ENCODE data around the gene MBD6.
"Not testable (repeated sequence)": the region's sequence is repeated elsewhere in the genome, so short reads cannot be mapped to it uniquely, and the experiment has no call there.

MBD6 gene

GRCh38 chr12:57487597-57488401 is 34.8 kb upstream of the MBD6 start, which contains the start of gene MARS1:
Gene MARS1 (plus strand): TSS chr12:57488068. CDS start chr12:57488091, 23 bp downstream.
- in situ Hi-C loops (cut with MboI; ENCODE audit: low pct_unique_long_range_greater_than_20kb, low sequenced_read_pairs), result no loop called here
- DNase-seq, result peak; percentile 98

- in situ Hi-C loops (cut with MboI; ENCODE audit: low pct_unique_long_range_greater_than_20kb, low sequenced_read_pairs), result no loop called here
- DNase-seq, result no peak
These were observed 34.0 kb upstream of the MBD6 start for GRCh38 chr12:57488402-57489156.

- DNase-seq, result no peak
These were observed 33.4 kb upstream of the MBD6 start for GRCh38 chr12:57489157-57489641.

GRCh38 chr12:57490126-57490525 is 32.5 kb upstream of the MBD6 start:
- in situ Hi-C loops (cut with MboI; ENCODE audit: low pct_unique_long_range_greater_than_20kb, low sequenced_read_pairs), result no loop called here
- no peak for DNase-seq

More at GRCh38 chr12:57489157-57489641, 33.4 kb upstream of the MBD6 start:
- in situ Hi-C loops (cut with MboI; ENCODE audit: low pct_unique_long_range_greater_than_20kb, low sequenced_read_pairs), result no loop called here

GRCh38 chr12:57491393-57492280 is 31.0 kb upstream of the MBD6 start:
- in situ Hi-C loops (cut with MboI; ENCODE audit: low pct_unique_long_range_greater_than_20kb, low sequenced_read_pairs), result no loop called here
- DNase-seq, result peak; percentile 52

GRCh38 chr12:57495051-57495701 is 27.4 kb upstream of the MBD6 start:
- DNase-seq; in situ Hi-C loops (cut with MboI; ENCODE audit: low pct_unique_long_range_greater_than_20kb, low sequenced_read_pairs): not testable (repeated sequence)

- in situ Hi-C loops (cut with MboI; ENCODE audit: low pct_unique_long_range_greater_than_20kb, low sequenced_read_pairs), result no loop called here
- DNase-seq, result no peak
These were observed 25.8 kb upstream of the MBD6 start for GRCh38 chr12:57496822-57497221.

GRCh38 chr12:57497223-57498131 is 25.1 kb upstream of the MBD6 start:
- no peak for DNase-seq
- in situ Hi-C loops (cut with MboI; ENCODE audit: low pct_unique_long_range_greater_than_20kb, low sequenced_read_pairs), result no loop called here

- in situ Hi-C loops (cut with MboI; ENCODE audit: low pct_unique_long_range_greater_than_20kb, low sequenced_read_pairs), result no loop called here
- no peak for DNase-seq
These were observed 24.5 kb upstream of the MBD6 start for GRCh38 chr12:57498132-57498502.

- in situ Hi-C loops (cut with MboI; ENCODE audit: low pct_unique_long_range_greater_than_20kb, low sequenced_read_pairs), result no loop called here
- no peak for DNase-seq
These were observed 24.1 kb upstream of the MBD6 start for GRCh38 chr12:57498571-57498970.

- DNase-seq, result no peak
- in situ Hi-C loops (cut with MboI; ENCODE audit: low pct_unique_long_range_greater_than_20kb, low sequenced_read_pairs), result no loop called here
These were observed 22.4 kb upstream of the MBD6 start for GRCh38 chr12:57500213-57500612.

GRCh38 chr12:57502311-57502969 is 20.2 kb upstream of the MBD6 start:
- in situ Hi-C loops (cut with MboI; ENCODE audit: low pct_unique_long_range_greater_than_20kb, low sequenced_read_pairs), result not testable (repeated sequence)

GRCh38 chr12:57506541-57506940 is 16.1 kb upstream of the MBD6 start:
- in situ Hi-C loops (cut with MboI; ENCODE audit: low pct_unique_long_range_greater_than_20kb, low sequenced_read_pairs); DNase-seq: not testable (repeated sequence)

More at GRCh38 chr12:57502311-57502969, 20.2 kb upstream of the MBD6 start:
- not testable (repeated sequence) for DNase-seq

GRCh38 chr12:57507796-57508195 is 14.8 kb upstream of the MBD6 start:
- DNase-seq; in situ Hi-C loops (cut with MboI; ENCODE audit: low pct_unique_long_range_greater_than_20kb, low sequenced_read_pairs): not testable (repeated sequence)

GRCh38 chr12:57511161-57511560 is 11.5 kb upstream of the MBD6 start:
- in situ Hi-C loops (cut with MboI; ENCODE audit: low pct_unique_long_range_greater_than_20kb, low sequenced_read_pairs), result no loop called here

GRCh38 chr12:57511588-57512325 is 10.9 kb upstream of the MBD6 start:
- in situ Hi-C loops (cut with MboI; ENCODE audit: low pct_unique_long_range_greater_than_20kb, low sequenced_read_pairs), result no loop called here
- DNase-seq, result no peak

More at GRCh38 chr12:57511161-57511560, 11.5 kb upstream of the MBD6 start:
- no peak for DNase-seq

- no peak for DNase-seq
- in situ Hi-C loops (cut with MboI; ENCODE audit: low pct_unique_long_range_greater_than_20kb, low sequenced_read_pairs), result no loop called here
These were observed 10.0 kb upstream of the MBD6 start for GRCh38 chr12:57512665-57513064.

Data from KBM-7 (cell line).